NOMO-1 (cell line): Measurements from ENCODE around the gene ATG101.
"Not testable (repeated sequence)": the region's sequence is repeated elsewhere in the genome, so short reads cannot be mapped to it uniquely, and the experiment has no call there.

ENCODE experiments used
- DNase-seq, 2 experiments: peaks; one replicate each; lab custom pipeline; 2025; ENCODE audit not compliant: unreplicated experiment in 2 of 2; lab: John Stamatoyannopoulos, UW

Gene ATG101

GRCh38 chr12:52093346-52093745 lies 23.6 kb downstream of the ATG101 start:
- DNase-seq = no peak

DNA sequence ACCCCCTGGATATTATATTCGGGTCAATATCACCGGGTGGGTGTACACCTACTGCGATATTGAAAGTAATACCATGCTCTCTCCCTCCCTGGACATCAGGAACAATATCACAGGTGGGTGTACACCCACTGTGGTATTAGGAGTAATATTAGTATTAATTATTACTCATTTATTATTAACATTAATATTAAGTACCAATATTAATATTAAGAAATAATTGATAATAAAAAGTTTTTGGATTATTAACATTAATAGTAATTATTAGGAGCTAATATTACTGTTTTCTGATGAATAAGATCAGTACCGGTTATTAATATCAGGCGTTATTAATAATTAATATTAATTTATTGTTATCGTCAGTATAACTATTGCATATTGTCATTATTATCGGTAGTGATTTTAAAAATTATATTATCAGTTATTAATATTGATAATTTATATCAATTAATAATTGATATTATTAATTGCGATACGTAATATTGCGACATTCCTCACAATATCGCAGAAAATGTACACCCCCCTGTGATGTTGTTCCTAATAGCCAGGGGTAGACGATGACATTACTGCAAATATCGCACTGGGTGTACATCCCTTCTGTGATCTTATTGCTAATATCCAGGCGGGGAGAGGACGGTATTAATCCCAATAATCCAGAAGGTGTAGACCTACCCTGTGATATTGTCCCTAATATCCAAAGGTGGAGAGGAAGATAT lies 26.7 kb downstream of the ATG101 start:
- DNase-seq = no peak

DNA sequence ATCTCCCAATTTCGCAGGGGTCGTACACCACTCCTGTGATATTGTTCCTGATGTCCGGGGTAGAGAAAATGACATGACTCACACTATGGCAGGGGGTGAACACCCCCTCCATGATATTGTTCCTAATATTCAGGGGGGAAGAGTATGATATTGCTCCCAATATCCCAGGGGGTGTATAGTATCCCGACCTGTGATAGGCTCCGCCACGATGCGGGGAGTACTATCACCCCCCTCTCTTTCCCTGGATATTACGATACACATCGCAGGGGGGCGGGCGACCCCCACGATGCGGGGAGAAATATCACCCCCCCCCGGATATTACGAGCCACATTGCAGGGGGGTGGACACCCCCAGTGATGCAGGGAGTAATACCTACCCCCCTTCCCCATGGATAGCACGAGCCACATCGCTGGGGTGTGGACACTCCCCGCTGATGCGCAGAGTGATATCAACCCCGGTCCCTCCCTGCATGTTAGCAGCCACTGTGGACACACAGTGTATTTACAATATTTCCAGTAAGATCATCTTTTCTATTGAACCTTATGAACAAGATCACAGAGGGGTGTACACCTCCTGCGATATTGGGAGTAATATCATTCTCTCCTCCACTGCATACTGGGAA lies 27.4 kb downstream of the ATG101 start:
- no peak for DNase-seq

DNA sequence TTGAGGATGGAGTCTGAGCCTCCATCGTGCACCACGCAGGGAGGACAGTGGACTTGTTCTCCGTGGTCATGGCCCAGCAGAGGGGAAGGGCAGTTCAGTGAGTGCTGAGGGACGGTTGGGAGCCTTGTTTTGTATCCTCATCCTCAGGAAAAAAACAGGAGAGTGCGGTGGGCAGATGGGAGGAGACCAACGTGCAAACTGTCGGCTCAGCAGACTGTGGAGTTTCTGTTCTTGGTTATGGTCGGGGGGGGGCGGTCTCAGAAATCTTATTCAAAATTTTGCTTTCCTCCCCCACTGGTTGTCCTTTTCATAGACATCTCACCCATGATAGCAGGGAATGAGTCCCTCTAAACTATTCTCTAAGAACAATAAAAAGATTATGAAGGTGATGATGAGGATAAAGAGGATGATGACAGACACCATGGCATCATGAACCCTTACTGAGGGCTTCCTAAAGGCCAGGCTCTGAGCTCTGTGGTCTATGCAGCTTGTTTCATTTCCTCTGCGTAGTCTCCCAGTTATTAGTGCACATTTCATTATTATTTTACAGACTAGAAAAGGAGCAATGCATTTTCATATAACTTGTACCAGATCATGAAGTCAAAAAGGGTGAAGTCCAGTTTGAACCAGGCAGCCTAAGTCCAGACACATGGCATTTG lies 34.8 kb downstream of the ATG101 start:
- not testable (repeated sequence) for DNase-seq

GRCh38 chr12:52116222-52117125 lies 46.7 kb downstream of the ATG101 start:
- DNase-seq = not testable (repeated sequence)

DNA sequence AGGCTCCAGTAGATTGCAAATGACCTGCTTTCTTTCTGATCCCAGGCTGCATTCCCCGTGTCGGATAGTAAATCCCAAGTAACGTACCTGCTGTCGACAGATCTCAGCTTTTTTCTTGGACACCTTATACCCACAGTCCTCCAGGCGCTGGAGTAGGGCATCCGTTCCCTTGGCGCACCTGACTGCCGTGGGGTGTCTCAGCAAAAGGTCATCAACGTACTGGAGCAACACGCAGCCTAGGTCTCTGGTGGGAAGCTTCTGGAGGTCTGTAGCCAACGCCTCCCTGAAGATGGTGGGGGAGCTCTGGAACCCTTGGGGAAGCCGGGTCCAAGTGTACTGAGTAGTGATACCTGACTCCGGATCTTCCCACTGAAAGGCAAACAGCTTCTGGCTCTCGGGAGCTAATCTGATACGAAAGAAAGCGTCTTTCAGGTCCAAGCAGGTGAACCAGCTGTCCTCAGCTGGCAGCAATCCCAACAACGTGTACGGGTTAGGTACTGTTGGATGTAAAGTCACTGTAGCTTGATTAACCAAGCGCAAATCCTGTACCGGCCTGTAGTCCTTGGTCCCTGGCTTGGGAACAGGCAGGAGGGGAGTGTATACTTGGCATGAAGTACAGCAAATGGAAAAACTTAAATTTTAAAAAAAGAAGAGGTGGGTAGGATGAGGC lies 48.2 kb downstream of the ATG101 start:
- not testable (repeated sequence) for DNase-seq

DNA sequence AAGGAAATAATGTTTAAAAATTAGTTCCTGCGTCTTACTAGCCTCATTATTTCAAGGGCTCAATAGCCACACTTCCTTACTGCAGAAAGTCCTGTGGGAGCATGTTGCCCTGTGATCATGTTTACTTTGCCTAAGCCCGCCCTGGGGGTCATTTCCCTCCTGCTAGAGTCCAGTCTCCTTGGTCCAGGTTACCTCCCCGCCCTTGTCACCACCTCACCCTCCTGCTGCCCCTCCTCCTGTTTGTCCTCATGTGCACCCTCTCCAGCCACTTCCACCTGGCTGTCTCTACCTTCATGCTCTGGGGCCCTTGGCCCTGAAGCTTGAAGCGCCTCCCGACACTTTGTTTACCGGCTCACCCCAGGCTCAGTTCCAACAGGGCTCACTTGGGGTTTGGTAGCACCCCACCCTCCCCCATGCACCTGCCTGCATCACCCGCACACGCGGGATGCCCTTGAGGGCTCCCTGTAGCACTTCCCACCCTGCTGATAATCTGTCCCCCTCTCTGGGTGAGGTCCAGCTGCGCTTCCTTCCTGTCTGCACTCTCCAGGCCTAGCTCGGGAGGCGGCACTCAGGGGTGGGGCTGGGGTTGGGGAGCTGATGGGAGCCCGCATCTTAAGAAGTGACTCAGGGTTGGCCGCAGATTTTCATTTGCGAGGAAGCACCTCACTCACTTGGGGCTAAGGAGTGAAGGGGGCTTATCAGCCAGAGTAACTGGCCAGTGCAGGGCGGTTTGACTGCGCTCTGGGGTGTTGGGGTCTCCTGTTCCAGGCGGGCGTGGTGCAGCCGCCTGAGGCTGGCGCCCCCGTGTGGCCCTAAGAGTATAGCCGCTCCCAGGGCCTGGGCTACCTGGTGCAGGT lies 49.8 kb downstream of the ATG101 start:
- peak in 1 of 2 experiments; percentile 23 for DNase-seq

GRCh38 chr12:52120951-52121823 lies 51.4 kb downstream of the ATG101 start:
- DNase-seq = no peak

DNA sequence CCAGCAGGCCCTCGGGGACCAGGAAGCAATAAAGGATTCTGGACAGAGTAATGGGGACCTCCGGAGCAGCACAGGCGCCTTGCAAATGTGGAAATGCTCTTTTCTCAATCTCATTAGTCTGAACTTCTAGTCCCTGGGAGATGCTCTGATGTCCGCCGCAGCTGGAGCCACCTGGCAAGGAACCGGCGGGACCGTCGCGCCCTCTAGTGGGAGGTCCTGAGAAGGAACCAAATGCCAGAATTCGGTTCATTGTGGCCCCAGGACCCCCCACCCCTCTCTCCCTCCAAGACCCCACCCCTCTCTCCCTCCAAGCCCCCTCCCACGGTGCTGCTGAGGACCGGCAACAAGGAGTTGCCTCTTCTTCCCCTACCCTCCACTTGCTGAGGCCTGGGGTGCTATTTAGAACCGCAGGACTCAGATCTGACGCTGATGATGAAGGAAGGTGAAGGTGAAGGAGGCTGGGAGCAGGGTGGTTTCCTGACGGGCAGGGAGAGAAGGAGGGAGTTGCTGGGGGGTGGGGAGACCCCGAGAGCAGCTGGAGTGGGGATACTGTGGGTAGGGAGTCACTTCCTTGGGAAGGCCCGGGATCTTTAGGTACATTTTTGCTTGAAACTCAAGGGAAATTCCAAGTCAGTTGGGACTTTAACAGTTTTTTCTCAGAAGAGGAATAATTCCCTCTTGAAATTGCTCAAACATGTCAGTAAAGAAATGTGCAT lies 52.2 kb downstream of the ATG101 start:
- peak; percentile 38 to 47 for DNase-seq

GRCh38 chr12:52122540-52122871 lies 52.7 kb downstream of the ATG101 start:
- DNase-seq = no peak

DNA sequence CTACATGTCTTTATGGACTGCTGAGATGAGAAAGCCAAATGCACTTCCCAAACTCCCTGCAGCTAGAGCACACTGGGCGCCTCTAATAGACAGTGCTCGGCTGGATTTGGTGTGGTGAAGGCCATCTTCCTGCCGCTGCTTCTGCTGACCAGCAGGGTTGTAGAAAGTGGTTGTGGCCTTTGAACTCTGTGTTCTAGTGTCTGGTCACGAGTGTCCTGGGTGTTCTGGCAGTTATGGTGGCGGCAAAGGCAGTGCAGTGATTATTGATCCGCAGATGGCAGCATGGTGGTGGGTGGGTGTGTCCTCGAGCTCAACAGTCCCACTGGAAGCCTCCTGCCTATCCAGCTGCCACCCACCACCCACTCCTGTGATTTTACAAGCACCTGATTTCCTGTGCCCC lies 53.1 kb downstream of the ATG101 start:
- DNase-seq = no peak

DNA sequence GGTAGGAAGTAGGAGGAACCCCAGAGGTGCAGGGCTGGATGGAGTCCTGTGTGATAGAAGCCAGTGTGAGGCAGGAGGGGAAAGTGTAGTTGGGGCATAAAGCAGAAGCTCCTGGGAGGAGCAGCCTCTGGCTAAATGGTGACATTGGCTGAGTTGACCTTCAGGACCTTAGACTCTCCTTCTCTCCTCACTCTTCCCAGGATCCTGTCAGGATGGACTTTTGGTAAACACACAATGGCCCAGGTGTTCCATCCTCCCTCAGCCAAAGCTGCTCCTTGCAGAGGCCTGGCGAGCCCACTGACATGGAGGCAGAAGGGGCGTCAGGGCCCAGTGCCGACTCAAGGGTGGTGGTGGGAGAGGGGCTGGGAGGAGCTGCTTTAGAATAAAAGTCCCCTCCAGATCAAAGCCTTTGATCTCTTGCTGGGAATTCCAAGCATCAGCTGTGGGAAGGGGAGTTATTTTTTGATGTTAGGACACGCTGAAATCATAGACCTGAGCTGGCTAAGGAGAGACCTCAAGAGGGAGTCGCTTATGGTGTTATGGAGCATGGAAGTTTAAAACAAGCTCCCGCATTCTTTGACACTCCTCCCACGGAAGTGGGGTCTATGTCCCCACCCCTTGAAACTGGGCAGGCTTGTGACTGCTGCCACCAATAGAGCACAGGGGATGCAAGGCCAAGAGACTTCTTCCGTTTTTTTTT lies 53.9 kb downstream of the ATG101 start:
- DNase-seq = peak; percentile 57 to 75

GRCh38 chr12:52125476-52125900 lies 55.7 kb downstream of the ATG101 start:
- DNase-seq = no peak

DNA sequence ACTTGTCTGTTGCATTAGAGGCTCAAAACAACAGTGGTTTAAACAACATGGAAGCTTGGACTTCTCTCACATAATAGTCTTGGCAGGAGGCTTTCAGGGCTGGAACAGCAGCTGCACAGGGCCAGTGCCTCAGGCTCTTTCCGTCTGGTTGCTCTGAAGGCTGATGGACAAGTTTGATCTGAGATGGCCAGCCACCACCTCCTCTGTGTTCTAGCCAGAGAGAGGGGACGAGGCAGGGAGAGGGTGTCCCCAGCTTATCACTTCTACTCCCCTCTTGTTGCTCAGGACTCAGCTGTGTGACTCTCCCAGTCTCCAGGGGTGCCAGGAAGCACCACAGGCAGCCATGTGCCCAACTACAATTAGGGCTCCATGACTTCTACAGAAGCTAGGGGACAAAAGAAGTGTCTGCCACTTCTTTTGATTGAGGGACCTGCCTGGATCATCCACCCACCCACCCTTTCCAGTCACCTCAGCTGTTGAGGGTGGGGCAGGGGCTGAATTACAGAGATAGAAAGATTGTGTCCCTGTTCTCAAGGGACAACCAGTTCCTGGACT lies 56.3 kb downstream of the ATG101 start:
- DNase-seq = no peak
